H1 (cell line): ENCODE measurements around the gene SNX13. TPM values are rescaled to one million over a fixed set of nuclear protein-coding genes. Genes with fewer than 3 reads are reported as not detected.

ENCODE experiments used
- CTCF ChIA-PET: fragments of 300-600 bp; sonication (Branson Sonifier 250); formaldehyde crosslinking; loops from one replicate; lab custom pipeline; 2021; ENCODE audit not compliant: partially characterized antibody; lab: Charles Lee
- POLR2A ChIA-PET: fragments of 300-600 bp; sonication (Branson Sonifier 250); formaldehyde crosslinking; loops from one replicate; lab custom pipeline; 2021; ENCODE audit warnings: inconsistent platforms; ENCODE audit not compliant: partially characterized antibody; lab: Charles Lee
- DNase-seq, 2 experiments: peaks; one replicate each; pipeline versions ENCODE4 v3.0.0 to v3.0.0-alpha.2; 2010 to 2022; ENCODE audit warnings: low spot score in 2 of 2, low read depth in 1 of 2, mixed read lengths in 1 of 2
- FAIRE-seq: peaks from 2 replicates; lab custom pipeline; 2011; peaks lifted over from hg19 to GRCh38; lab: Jason Lieb, UNC
- H2AFZ ChIP-seq: 2 replicates; pipeline ENCODE4 v1.8.1; 2012; ENCODE audit warnings: low read length, inconsistent platforms
- H2AK5ac ChIP-seq: 2 replicates; pipeline ENCODE4 v1.6.1; 2013; ENCODE audit warnings: low read depth, low read length
- H2BK120ac ChIP-seq: replicated peaks from 2 replicates; pipeline ENCODE3; 2013; ENCODE audit warnings: low read depth, low read length, inconsistent platforms
- H2BK12ac ChIP-seq: 2 replicates; pipeline ENCODE4 v1.6.1; 2013; ENCODE audit warnings: low read depth, low read length
- H2BK15ac ChIP-seq: 2 replicates; pipeline ENCODE4 v1.6.1; 2013; ENCODE audit warnings: low read length
- H2BK20ac ChIP-seq: 2 replicates; pipeline ENCODE4 v1.6.1; 2013; ENCODE audit warnings: low read length
- H2BK5ac ChIP-seq: 2 replicates; pipeline ENCODE4 v1.6.1; 2013; ENCODE audit warnings: low read depth, low read length
- H3K14ac ChIP-seq: 2 replicates; pipeline ENCODE4 v1.6.1; 2013; ENCODE audit warnings: inconsistent platforms; ENCODE audit not compliant: insufficient read length
- H3K18ac ChIP-seq: 2 replicates; pipeline ENCODE4 v1.6.1; 2013; ENCODE audit warnings: low read length; ENCODE audit errors: extremely low read depth
- H3K23ac ChIP-seq: 2 replicates; pipeline ENCODE4 v1.6.1; 2013; ENCODE audit warnings: inconsistent platforms; ENCODE audit not compliant: insufficient read length
- H3K23me2 ChIP-seq: 2 replicates; pipeline ENCODE4 v1.6.1; 2013; ENCODE audit warnings: low read depth, low read length
- H3K27ac ChIP-seq: 2 replicates; pipeline ENCODE4 v1.6.1; 2011; ENCODE audit warnings: low read depth, low read length, inconsistent platforms
- H3K27me3 ChIP-seq, 4 experiments: replicated peaks in 1 of 4; 1 replicate in 1 of 4; 2 replicates in 3 of 4; pipeline versions ENCODE4 v1.6.1 to v1.8.1; 2011 to 2013; ENCODE audit warnings: low read length in 3 of 4, mild to moderate bottlenecking in 3 of 4, inconsistent platforms in 2 of 4, mixed read lengths in 2 of 4, moderate library complexity in 1 of 4; ENCODE audit not compliant: control insufficient read depth in 3 of 4, insufficient read depth in 3 of 4; ENCODE audit errors: extremely low read depth in 1 of 4
- H3K36me3 ChIP-seq, 4 experiments: 2 replicates each; pipeline versions ENCODE4 v1.6.1 to v1.8.1; 2011 to 2013; ENCODE audit warnings: mild to moderate bottlenecking in 4 of 4, low read length in 3 of 4, moderate library complexity in 2 of 4, control low read depth in 1 of 4, inconsistent platforms in 1 of 4; ENCODE audit not compliant: insufficient read depth in 4 of 4, control insufficient read depth in 2 of 4
- H3K4ac ChIP-seq: replicated peaks from 2 replicates; pipeline ENCODE3; 2013; ENCODE audit warnings: low read length, low read depth, mixed read lengths, inconsistent platforms; ENCODE audit not compliant: insufficient read length
- H3K4me1 ChIP-seq, 4 experiments: replicated peaks in 1 of 4; 1 replicate in 1 of 4; 2 replicates in 3 of 4; pipeline versions ENCODE4 v1.6.1 to v1.8.1; 2011 to 2013; ENCODE audit warnings: low read length in 3 of 4, inconsistent platforms in 2 of 4, mixed read lengths in 1 of 4; ENCODE audit not compliant: insufficient read depth in 4 of 4, control insufficient read depth in 3 of 4
- H3K4me2 ChIP-seq, 2 experiments: 2 replicates each; pipeline versions ENCODE4 v1.6.1 to v1.8.1; 2011 to 2013; ENCODE audit warnings: low read depth in 2 of 2, low read length in 2 of 2, control low read depth in 1 of 2, inconsistent platforms in 1 of 2, mild to moderate bottlenecking in 1 of 2; ENCODE audit not compliant: insufficient read depth in 1 of 2
- H3K4me3 ChIP-seq, 4 experiments: fragments of 200-600, 300-600 bp in 1 of 4; sonication (generic), shearing (Covaris generic), sonication (Bioruptor Twin) in 1 of 4; 2 replicates each; pipeline versions ENCODE4 v1.5.1 to v1.8.1; 2011 to 2016; ENCODE audit warnings: low read length in 4 of 4, low read depth in 3 of 4, control low read depth in 2 of 4, inconsistent platforms in 2 of 4, mild to moderate bottlenecking in 2 of 4, mixed read lengths in 1 of 4, moderate library complexity in 1 of 4; ENCODE audit not compliant: insufficient read depth in 2 of 4; ENCODE audit errors: extremely low read depth in 1 of 4
- H3K56ac ChIP-seq: replicated peaks from 2 replicates; pipeline ENCODE3; 2013; ENCODE audit warnings: low read depth, mild to moderate bottlenecking, mixed read lengths, low read length, inconsistent platforms; ENCODE audit not compliant: insufficient read length
- H3K79me1 ChIP-seq: 2 replicates; pipeline ENCODE4 v1.6.1; 2013; ENCODE audit warnings: low read depth, low read length, control low read depth
- H3K79me2 ChIP-seq, 2 experiments: 2 replicates each; pipeline versions ENCODE4 v1.6.1 to v1.8.1; 2012 to 2013; ENCODE audit warnings: low read length in 2 of 2, mild to moderate bottlenecking in 2 of 2, inconsistent platforms in 1 of 2; ENCODE audit not compliant: insufficient read depth in 2 of 2, control insufficient read depth in 1 of 2
- H3K9ac ChIP-seq, 4 experiments: replicated peaks in 1 of 4; 1 replicate in 1 of 4; 2 replicates in 3 of 4; pipeline versions ENCODE4 v1.6.1 to v1.8.1; 2011 to 2013; ENCODE audit warnings: low read depth in 3 of 4, low read length in 3 of 4, control low read depth in 2 of 4, mild to moderate bottlenecking in 2 of 4, moderate library complexity in 2 of 4, inconsistent platforms in 1 of 4; ENCODE audit errors: extremely low read depth in 1 of 4
- H3K9me3 ChIP-seq, 2 experiments: 2 replicates each; pipeline versions ENCODE4 v1.6.1 to v1.8.1; 2012 to 2013; ENCODE audit warnings: mild to moderate bottlenecking in 2 of 2, moderate library complexity in 2 of 2, control low read depth in 1 of 2, inconsistent platforms in 1 of 2, low read depth in 1 of 2, low read length in 1 of 2, mixed read lengths in 1 of 2; ENCODE audit not compliant: insufficient read depth in 2 of 2
- H4K20me1 ChIP-seq, 2 experiments: replicated peaks in 1 of 2; 2 replicates each; pipeline versions ENCODE3 to v1.8.1; 2011 to 2013; ENCODE audit warnings: inconsistent platforms in 2 of 2, low read length in 2 of 2, mild to moderate bottlenecking in 1 of 2; ENCODE audit not compliant: insufficient read depth in 2 of 2, control insufficient read depth in 1 of 2
- H4K5ac ChIP-seq: 2 replicates; pipeline ENCODE4 v1.6.1; 2013; ENCODE audit warnings: low read length, low read depth, mixed read lengths, inconsistent platforms; ENCODE audit not compliant: insufficient read length
- H4K8ac ChIP-seq: 2 replicates; pipeline ENCODE4 v1.8.0; 2013; ENCODE audit warnings: mild to moderate bottlenecking, moderate library complexity, low read length, inconsistent platforms; ENCODE audit not compliant: insufficient read depth; ENCODE audit errors: extremely low read depth
- H4K91ac ChIP-seq: replicated peaks from 2 replicates; pipeline ENCODE3; 2013; ENCODE audit warnings: low read length, mixed read lengths, inconsistent platforms; ENCODE audit not compliant: insufficient read length
- CEBPB ChIP-seq: IDR thresholded peaks from 2 replicates; pipeline ENCODE4 v1.6.1; 2012; ENCODE audit warnings: low read depth, low read length
- NANOG ChIP-seq: IDR thresholded peaks from 2 replicates; pipeline ENCODE4 v1.6.1; 2011; ENCODE audit warnings: low read length, low read depth, mild to moderate bottlenecking, inconsistent platforms; ENCODE audit not compliant: insufficient read depth, poor library complexity, severe bottlenecking
- PHF8 ChIP-seq: fragments of 200-600 bp; sonication (generic); conservative IDR thresholded peaks from 2 replicates; pipeline ENCODE4 v1.7.1; 2012; ENCODE audit warnings: low read depth, mild to moderate bottlenecking, inconsistent platforms, low read length, moderate library complexity
- RXRA ChIP-seq: IDR thresholded peaks from 2 replicates; pipeline ENCODE4 v1.6.1; 2011; ENCODE audit warnings: low read depth, mild to moderate bottlenecking, low read length, moderate library complexity; ENCODE audit not compliant: insufficient read depth
- SRF ChIP-seq: IDR thresholded peaks from 2 replicates; pipeline ENCODE4 v1.6.1; 2011; ENCODE audit warnings: mild to moderate bottlenecking, low read depth, low read length, moderate library complexity
- WGBS, 2 experiments: shearing (Covaris generic) in 1 of 2; methylation state at CpG; one replicate each; pipeline versions ENCODE4 v1.1.6 to v1.1.7; 2013 to 2015; ENCODE audit warnings: low lambda C conversion rate in 2 of 2, mixed read lengths in 2 of 2, inconsistent platforms in 1 of 2, low coverage in 1 of 2, missing lambda C conversion rate in 1 of 2; ENCODE audit not compliant: insufficient replicate concordance in 2 of 2, insufficient coverage in 1 of 2, insufficient read length in 1 of 2; ENCODE audit errors: extremely low coverage in 1 of 2, missing lambda C conversion rate in 1 of 2; 5-methylcytosine and 5-hydroxymethylcytosine counted together
- polyA plus RNA-seq, 7 experiments: library from polyadenylated mRNA; depleted of rRNA in 3 of 7; stranded (reverse) in 5 of 7; unstranded in 2 of 7; fragments of >200 nt in 5 of 7; fragments of 200-250 nt in 2 of 7; gene quantifications; 1 replicate in 5 of 7; 2 replicates in 1 of 7; 4 replicates in 1 of 7; pipeline versions ENCODE4 v1.2.1 to v1.2.3, GENCODE V29; 2011 to 2013; ENCODE audit warnings: missing spikeins in 2 of 7, mixed read lengths in 2 of 7
- total RNA-seq: library from RNA; stranded (reverse); fragmentation: NEBNext Ultra II Directional; extraction: Animal tissue kit (Norgen Biotek cat#: 25700); gene quantifications from 2 replicates; pipeline ENCODE4 v1.2.1, GENCODE V29; 2021
- TF ChIP-seq, protein P1 (sequence below): IDR thresholded peaks from 2 replicates; pipeline ENCODE4 v1.6.1; 2011; ENCODE audit warnings: low read depth, mild to moderate bottlenecking, low read length; ENCODE audit not compliant: insufficient read depth

SNX13 gene
- total and polyA plus RNA-seq, 2 of the 8 experiments (the other 6 are each of a cell fraction or from before 2014, with no cell fraction given): 5.5 to 27.4 TPM

DNA sequence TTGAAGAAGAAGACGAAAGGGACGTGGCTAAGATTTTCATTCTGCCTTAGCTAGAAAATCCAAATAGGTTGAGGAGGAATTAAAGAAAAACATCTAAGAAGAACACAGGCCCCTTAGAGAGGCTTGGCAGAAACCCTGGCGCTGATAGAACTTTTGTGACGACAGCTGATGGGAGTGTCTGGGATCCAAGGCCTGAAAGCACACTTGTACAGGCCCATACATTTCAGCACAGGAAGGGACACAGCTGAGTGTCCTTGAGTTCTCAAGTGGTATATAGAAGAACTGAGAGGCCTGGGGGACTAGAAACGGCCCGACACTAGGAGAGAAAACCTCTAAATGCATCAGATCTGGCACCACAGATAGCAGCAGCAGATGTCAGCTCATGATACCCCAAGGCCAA lies 47.8 kb upstream of the SNX13 start:
- Histone ChIP-seq H4K5ac (no peak overlapping the region), H2AK5ac (no peak overlapping the region), H2BK5ac (no peak overlapping the region), H3K14ac (no peak overlapping the region), H3K36me3 (no peaks in the 10 kb centered on the region), H2BK120ac (no peak overlapping the region), H3K9me3 (no peaks in the 10 kb centered on the region), H3K23me2 (no peaks in the 10 kb centered on the region), H2BK12ac (no peak overlapping the region), H4K8ac (no peak overlapping the region; the same call in 1 of the 2 replicates), H2AFZ (no peak overlapping the region), H3K23ac (no peak overlapping the region), H3K18ac (no peak overlapping the region), H2BK15ac (no peak overlapping the region), H3K4ac (no peak overlapping the region), H3K79me2 (no peaks in the 10 kb centered on the region), H3K9ac (no peak overlapping the region), H3K27ac (no peak overlapping the region), H4K91ac (no peak overlapping the region), H3K4me2 (no peak overlapping the region), H4K20me1 (no peaks in the 10 kb centered on the region), H3K79me1 (no peaks in the 10 kb centered on the region), H3K27me3 (no peaks in the 10 kb centered on the region), H2BK20ac (no peak overlapping the region), H3K4me1 (no peaks in the 10 kb centered on the region), H3K4me3 (no peak overlapping the region), H3K56ac (no peak overlapping the region)
- ChIA-PET POLR2A (no interaction called here), CTCF (interaction anchor here (0.6 to 12.3 kb wide), 6 partner anchors 99 to 1501 kb away, joined by 3 to 149 read pairs (median 4); no protein-coding TSS in a partner anchor)
- WGBS, 2 experiments: 93% methylated on average over 6 of the region's 6 CpGs; no CpG with 5 or more reads in 1 of the 2 experiments
- FAIRE-seq (no peak), DNase-seq (no peak)
- TF ChIP-seq, protein P1, sequence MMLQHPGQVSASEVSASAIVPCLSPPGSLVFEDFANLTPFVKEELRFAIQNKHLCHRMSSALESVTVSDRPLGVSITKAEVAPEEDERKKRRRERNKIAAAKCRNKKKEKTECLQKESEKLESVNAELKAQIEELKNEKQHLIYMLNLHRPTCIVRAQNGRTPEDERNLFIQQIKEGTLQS: no peak
- TF ChIP-seq SRF (no peak), CEBPB (no peak), RXRA (no peak), PHF8 (no peak), NANOG (no peak)
